WI38 (cell line): ENCODE results near the gene MICU2.

ENCODE experiments used
- H3K4me3 ChIP-seq: 2 replicates; pipeline ENCODE4 v1.5.1; 2011; ENCODE audit warnings: low read depth, mild to moderate bottlenecking, control low read depth, low read length
- CTCF ChIP-seq: IDR thresholded peaks from 2 replicates; pipeline ENCODE4 v1.5.1; 2012; ENCODE audit warnings: low read depth, mild to moderate bottlenecking, control low read depth, low read length

MICU2 gene

GRCh38 chr13:21580736-21581135, 23.2 kb downstream of the MICU2 start:
- TF ChIP-seq CTCF = no peak

GRCh38 chr13:21579754-21580316, 24.1 kb downstream of the MICU2 start:
- TF ChIP-seq CTCF = no peak
- no peak overlapping the region for H3K4me3 ChIP-seq

More at GRCh38 chr13:21580736-21581135, 23.2 kb downstream of the MICU2 start:
- no peak overlapping the region for H3K4me3 ChIP-seq

- no peak for TF ChIP-seq CTCF
- no peak overlapping the region for H3K4me3 ChIP-seq
Measured at GRCh38 chr13:21578748-21579147, 25.2 kb downstream of the MICU2 start.

- no peak overlapping the region for H3K4me3 ChIP-seq
- TF ChIP-seq CTCF = no peak
Measured at GRCh38 chr13:21576426-21576825, 27.5 kb downstream of the MICU2 start.

GRCh38 chr13:21573920-21574712, 29.9 kb downstream of the MICU2 start:
- no peak for TF ChIP-seq CTCF
- no peak overlapping the region for H3K4me3 ChIP-seq

- TF ChIP-seq CTCF = no peak
Measured at GRCh38 chr13:21569686-21570085, 34.3 kb downstream of the MICU2 start.

GRCh38 chr13:21568854-21569253, 35.1 kb downstream of the MICU2 start:
- no peak for TF ChIP-seq CTCF
- no peak overlapping the region for H3K4me3 ChIP-seq

More at GRCh38 chr13:21569686-21570085, 34.3 kb downstream of the MICU2 start:
- no peak overlapping the region for H3K4me3 ChIP-seq
